Measurements from ENCODE around the gene OR5W2. TPM values are rescaled to one million over a fixed set of nuclear protein-coding genes. Genes with fewer than 3 reads are reported as not detected.

The OR5W2 gene
- total RNA-seq: not detected
- polyA plus RNA-seq (ENCODE audit: insufficient read depth, low read depth, low replicate concordance): not detected
- long read RNA-seq, donor 1: 0 reads
- long read RNA-seq, donor 2: 0 reads

GRCh38 chr11:55914482-55914881, at the start of gene OR5W2:
TSS of gene OR5W2 (minus strand) at chr11:55914582. CDS start at chr11:55914582, 0 bp downstream.
- intact Hi-C loops (cut with DNase I; ENCODE audit: low total_unique reads): no loop called here
- H3K36me3 ChIP-seq (ENCODE audit: low read depth, missing control alignments): no peaks in the 10 kb centered on the region
- H3K4me3 ChIP-seq: no peak within 1 kb of the TSS
- no peaks in the 10 kb centered on the region for H3K9me3 ChIP-seq
- H3K27ac ChIP-seq: no peak within 1 kb of the TSS
- DNase-seq: no peak
- 57 to 74% methylated on average over 1 of the region's 1 CpG for WGBS, 2 donors
- no peak for TF ChIP-seq CTCF (IDR thresholded peaks at IDR 0.05)
- TF ChIP-seq POLR2A (IDR thresholded peaks at IDR 0.05): no peak
- H3K4me1 ChIP-seq: no peaks in the 10 kb centered on the region
- H3K27me3 ChIP-seq: no peaks in the 10 kb centered on the region

GRCh38 chr11:55956521-55956920, 42.1 kb upstream of the OR5W2 start:
- Histone ChIP-seq H3K27me3 (no peaks in the 10 kb centered on the region), H3K27ac (no peak overlapping the region), H3K9me3 (no peaks in the 10 kb centered on the region), H3K4me1 (no peaks in the 10 kb centered on the region), H3K4me3 (no peak overlapping the region), H3K36me3 (ENCODE audit: low read depth, missing control alignments) (no peaks in the 10 kb centered on the region)
- WGBS, 2 donors: 33 to 44% methylated on average over 4 of the region's 4 CpGs
- intact Hi-C loops (cut with DNase I; ENCODE audit: low total_unique reads): no loop called here
- no peak for TF ChIP-seq CTCF (IDR thresholded peaks at IDR 0.05)
- no peak for TF ChIP-seq POLR2A (IDR thresholded peaks at IDR 0.05)
- DNase-seq: no peak

- Histone ChIP-seq H3K27me3 (no peaks in the 10 kb centered on the region), H3K36me3 (ENCODE audit: low read depth, missing control alignments) (no peaks in the 10 kb centered on the region), H3K4me1 (no peaks in the 10 kb centered on the region), H3K9me3 (no peaks in the 10 kb centered on the region), H3K27ac (no peak overlapping the region), H3K4me3 (no peak overlapping the region)
- 76 to 81% methylated on average over 4 of the region's 4 CpGs for WGBS, 2 donors
- no peak for TF ChIP-seq POLR2A (IDR thresholded peaks at IDR 0.05)
- no peak for TF ChIP-seq CTCF (IDR thresholded peaks at IDR 0.05)
- intact Hi-C loops (cut with DNase I; ENCODE audit: low total_unique reads): no loop called here
- no peak for DNase-seq
Observed at GRCh38 chr11:55949330-55949729, 34.9 kb upstream of the OR5W2 start.

- Histone ChIP-seq H3K27ac (no peak overlapping the region), H3K36me3 (ENCODE audit: low read depth, missing control alignments) (no peaks in the 10 kb centered on the region), H3K9me3 (no peaks in the 10 kb centered on the region), H3K4me1 (no peaks in the 10 kb centered on the region), H3K27me3 (no peaks in the 10 kb centered on the region), H3K4me3 (no peak overlapping the region)
- 23 to 24% methylated on average over 3 of the region's 3 CpGs for WGBS, 2 donors
- TF ChIP-seq CTCF (IDR thresholded peaks at IDR 0.05): peak in 2 of 3 experiments; percentile 28 to 37
- no peak for TF ChIP-seq POLR2A (IDR thresholded peaks at IDR 0.05)
- intact Hi-C loops (cut with DNase I; ENCODE audit: low total_unique reads): no loop called here
- no peak for DNase-seq
Observed at GRCh38 chr11:55942785-55943392, 28.5 kb upstream of the OR5W2 start.

GRCh38 chr11:55936300-55936699, 21.9 kb upstream of the OR5W2 start, which contains the start of gene OR5I1:
TSS of gene OR5I1 (minus strand) at chr11:55936400. CDS start at chr11:55936400, 0 bp downstream.
- WGBS, 2 donors: 72 to 78% methylated on average over 2 of the region's 2 CpGs
- no peaks in the 10 kb centered on the region for H3K27me3 ChIP-seq
- no peaks in the 10 kb centered on the region for H3K4me1 ChIP-seq
- H3K9me3 ChIP-seq: peaks cover 3% of the 10 kb centered on the region
- intact Hi-C loops (cut with DNase I; ENCODE audit: low total_unique reads): no loop called here
- TF ChIP-seq CTCF (IDR thresholded peaks at IDR 0.05) (no peak), POLR2A (IDR thresholded peaks at IDR 0.05) (no peak)
- H3K27ac ChIP-seq: no peak within 1 kb of the TSS
- H3K4me3 ChIP-seq: no peak within 1 kb of the TSS
- no peak for DNase-seq
- no peaks in the 10 kb centered on the region for H3K36me3 ChIP-seq (ENCODE audit: low read depth, missing control alignments)
